NCI-H2196 (cell line): ENCODE measurements around the gene CHST4.
"Not testable (repeated sequence)": the region's sequence is repeated elsewhere in the genome, so short reads cannot be mapped to it uniquely, and the experiment has no call there.

ENCODE experiments used
- DNase-seq: peaks from one replicate; lab custom pipeline; 2025; ENCODE audit not compliant: unreplicated experiment; lab: John Stamatoyannopoulos, UW

The CHST4 gene

GRCh38 chr16:71524566-71525553 lies 1.4 kb upstream of the CHST4 start:
- DNase-seq, result no peak

GRCh38 chr16:71528257-71528656 lies 2.0 kb downstream of the CHST4 start:
- DNase-seq, result no peak

GRCh38 chr16:71528863-71529262 lies 2.6 kb downstream of the CHST4 start:
- no peak for DNase-seq

- no peak for DNase-seq
These were observed 6.1 kb downstream of the CHST4 start for GRCh38 chr16:71532366-71532765.

- DNase-seq, result no peak
These were observed 10.7 kb downstream of the CHST4 start for GRCh38 chr16:71536752-71537499.

GRCh38 chr16:71537643-71538042 lies 11.4 kb downstream of the CHST4 start:
- DNase-seq, result peak; percentile 7

- no peak for DNase-seq
These were observed 16.2 kb downstream of the CHST4 start for GRCh38 chr16:71542377-71542776.

- no peak for DNase-seq
These were observed 20.9 kb downstream of the CHST4 start for GRCh38 chr16:71547168-71547567.

- DNase-seq, result no peak
These were observed 26.7 kb downstream of the CHST4 start for GRCh38 chr16:71552698-71553503.

- no peak for DNase-seq
These were observed 29.1 kb downstream of the CHST4 start for GRCh38 chr16:71555230-71555891.

- DNase-seq, result no peak
These were observed 31.1 kb downstream of the CHST4 start for GRCh38 chr16:71557299-71557698.

GRCh38 chr16:71557954-71558582 lies 31.8 kb downstream of the CHST4 start:
- DNase-seq, result no peak

GRCh38 chr16:71559855-71560254 lies 33.6 kb downstream of the CHST4 start:
- DNase-seq, result no peak

GRCh38 chr16:71561886-71562285 lies 35.7 kb downstream of the CHST4 start:
- not testable (repeated sequence) for DNase-seq

GRCh38 chr16:71562552-71562951 lies 36.3 kb downstream of the CHST4 start:
- DNase-seq, result no peak

- DNase-seq, result peak; percentile 25
These were observed 38.2 kb downstream of the CHST4 start for GRCh38 chr16:71564335-71564967.

- no peak for DNase-seq
These were observed 39.8 kb downstream of the CHST4 start for GRCh38 chr16:71565812-71566700.

- no peak for DNase-seq
These were observed 41.7 kb downstream of the CHST4 start for GRCh38 chr16:71567931-71568330.

- DNase-seq, result no peak
These were observed 42.3 kb downstream of the CHST4 start for GRCh38 chr16:71568551-71568950.
